GM12873 (cell line): ENCODE results near the gene MAPK7.

Experiments
- CTCF ChIP-seq: IDR thresholded peaks from 2 replicates; pipeline ENCODE4 v1.5.1; 2012; ENCODE audit warnings: low read depth, mild to moderate bottlenecking, moderate library complexity, low read length, control low read depth; ENCODE audit not compliant: insufficient read depth; ENCODE audit errors: missing control alignments

The MAPK7 gene

GRCh38 chr17:19338031-19338990 is 40.0 kb upstream of the MAPK7 start:
- TF ChIP-seq CTCF, result peak; percentile 95

- no peak for TF ChIP-seq CTCF
Observed at GRCh38 chr17:19339341-19339815, 38.9 kb upstream of the MAPK7 start.

GRCh38 chr17:19341211-19341631 is 37.1 kb upstream of the MAPK7 start:
- TF ChIP-seq CTCF, result no peak

- TF ChIP-seq CTCF, result no peak
Observed at GRCh38 chr17:19341641-19342610, 36.4 kb upstream of the MAPK7 start.

GRCh38 chr17:19342611-19343255 is 35.6 kb upstream of the MAPK7 start:
- TF ChIP-seq CTCF, result no peak

- no peak for TF ChIP-seq CTCF
Observed at GRCh38 chr17:19343256-19343630, 35.1 kb upstream of the MAPK7 start.
